Stimulated activated CD8-positive, alpha-beta memory T cell treated with anti-CD3 and anti-CD28 coated beads, Interleukin-12 subunit alpha, Interleukin-12 subunit beta, amount 100 ng/mL, for 4 hours (primary cell): ENCODE data around the gene MFAP3.

ENCODE experiments used
- DNase-seq: peaks from one replicate; pipeline ENCODE4 v3.0.0-alpha.2; 2020; ENCODE audit warnings: low read depth

Gene MFAP3

GRCh38 chr5:154092356-154093141, 53.8 kb downstream of the MFAP3 start:
- DNase-seq = no peak

DNA sequence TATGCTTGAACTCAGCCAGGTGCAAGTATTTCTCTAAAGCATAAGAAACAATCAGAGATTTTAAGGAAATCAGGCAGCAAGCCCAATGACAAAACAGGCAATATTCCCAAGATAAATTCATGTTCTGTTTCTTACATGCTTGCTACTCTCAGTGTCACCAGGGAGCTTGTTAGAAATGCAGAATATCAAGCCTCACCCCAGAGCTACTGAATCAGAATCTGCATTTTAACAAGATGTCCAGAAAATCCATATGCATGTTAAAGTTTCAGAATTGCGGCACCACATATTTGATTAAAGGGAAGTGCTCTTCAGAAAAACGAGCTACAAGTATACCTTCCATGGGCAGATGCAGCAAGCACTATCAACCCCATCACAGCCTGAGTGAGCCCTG, 54.4 kb downstream of the MFAP3 start:
- DNase-seq = no peak

DNA sequence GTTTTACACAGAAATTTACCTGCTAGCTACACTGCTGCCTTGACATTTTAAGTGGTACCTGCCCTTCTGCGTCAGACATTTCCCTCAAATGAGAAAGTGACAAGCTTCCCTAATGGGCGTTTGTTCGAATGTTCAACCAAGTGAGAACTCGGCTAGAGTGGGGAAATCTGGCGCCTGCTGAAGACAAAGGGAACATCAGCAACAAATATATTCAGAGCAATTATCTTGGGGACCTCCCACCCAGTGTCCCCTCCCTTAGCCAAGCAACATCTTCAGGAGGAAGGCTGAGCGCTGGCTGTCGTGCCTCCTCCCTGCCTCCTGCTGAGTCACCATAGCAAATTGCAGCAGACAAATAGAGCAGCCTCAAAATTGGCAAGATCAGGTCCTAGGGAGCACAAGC, 57.1 kb downstream of the MFAP3 start:
- no peak for DNase-seq

GRCh38 chr5:154097031-154097430, 58.3 kb downstream of the MFAP3 start:
- DNase-seq = no peak

GRCh38 chr5:154098465-154098864, 59.7 kb downstream of the MFAP3 start:
- no peak for DNase-seq

DNA sequence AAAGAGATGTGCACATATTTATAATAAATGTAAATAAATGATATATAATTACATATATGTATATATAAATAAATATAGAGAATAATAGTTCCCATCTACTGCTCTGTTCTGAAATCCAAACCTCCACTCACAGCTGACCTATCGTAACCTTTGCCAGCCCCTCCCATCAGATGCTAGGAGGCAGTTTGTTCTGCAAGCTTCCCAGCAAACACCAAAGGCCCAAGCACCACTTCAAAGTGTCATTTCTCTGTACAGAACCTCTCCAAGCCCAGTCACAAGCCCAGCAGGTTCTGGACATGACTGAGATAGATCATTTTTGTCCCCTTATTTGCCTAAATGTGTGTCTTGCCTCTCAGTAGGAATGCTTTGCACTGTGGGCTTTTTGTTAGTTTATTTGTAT, 62.4 kb downstream of the MFAP3 start:
- DNase-seq = no peak

DNA sequence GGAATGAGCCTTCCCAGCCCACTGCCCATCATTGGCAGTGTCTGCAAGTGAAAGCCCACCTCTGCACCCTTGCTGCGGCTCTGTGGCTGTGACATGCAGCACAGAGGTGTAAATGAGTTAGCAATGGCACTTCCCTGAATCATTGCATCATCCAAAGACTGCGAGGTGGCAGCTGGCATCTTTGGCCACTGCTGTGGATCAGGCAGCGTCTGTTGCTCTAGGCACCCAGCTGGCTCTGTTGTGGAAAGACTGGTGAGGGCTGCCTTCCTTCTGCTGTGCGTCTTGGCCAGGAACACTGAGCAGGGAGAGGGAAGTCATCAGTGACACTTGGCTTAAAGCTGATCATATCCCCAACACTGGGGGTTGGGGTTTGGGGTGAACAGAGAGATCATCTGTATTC, 64.5 kb downstream of the MFAP3 start:
- DNase-seq = no peak
